ENCODE measurements around the gene DHRS11.

GRCh38 chr17:36576793-36577192 is 14.9 kb upstream of the DHRS11 start:
- no peak for TF ChIP-seq CTCF (conservative IDR thresholded peaks at IDR 0.05)
- TF ChIP-seq EZH2 (IDR thresholded peaks at IDR 0.05; ENCODE audit: low read depth): no peak
